AG04450 (cell line): ENCODE data around the gene UBE2L5. TPM values are rescaled to one million over a fixed set of nuclear protein-coding genes. Genes with fewer than 3 reads are reported as not detected.

Experiments
- CTCF ChIA-PET: fragments of 300-600, 350-600 bp; formaldehyde crosslinking; extraction: SDS; loops from one replicate; lab custom pipeline; 2022; ENCODE audit warnings: antibody characterized with exemption, inconsistent platforms; lab: Charles Lee
- POLR2A ChIA-PET: fragments of 350-600 bp; formaldehyde crosslinking; extraction: SDS; loops from one replicate; lab custom pipeline; 2021; ENCODE audit warnings: antibody characterized with exemption, inconsistent platforms; lab: Yijun Ruan, JAX
- DNase-seq: peaks from one replicate; pipeline ENCODE4 v3.0.0-alpha.2; 2011; ENCODE audit warnings: low read depth, low spot score
- H3K27ac ChIP-seq: one replicate; pipeline ENCODE4 v1.5.1; 2012; ENCODE audit warnings: low read depth, low read length, control low read depth
- H3K27me3 ChIP-seq: one replicate; pipeline ENCODE4 v1.6.0; 2012; ENCODE audit warnings: low read length; ENCODE audit not compliant: control insufficient read depth, insufficient read depth
- H3K4me3 ChIP-seq: 2 replicates; pipeline ENCODE4 v1.5.1; 2011; ENCODE audit warnings: mild to moderate bottlenecking, low read depth, low read length, control low read depth
- H3K9me3 ChIP-seq: 2 replicates; pipeline ENCODE4 v1.5.1; 2012; ENCODE audit warnings: low read length; ENCODE audit not compliant: control insufficient read depth, insufficient read depth
- polyA plus RNA-seq: library from polyadenylated mRNA; depleted of rRNA; stranded (reverse); fragments of >200 nt; gene quantifications from 2 replicates; pipeline ENCODE4 v1.2.3, GENCODE V29; 2011
- TF ChIP-seq, protein P1 (sequence below): IDR thresholded peaks from 2 replicates; pipeline ENCODE4 v1.5.1; 2011; ENCODE audit warnings: low read depth, low read length, control low read depth, inconsistent platforms

UBE2L5 gene
- polyA plus RNA-seq, 1 experiment, result 0.81 TPM

GRCh38 chr13:30408319-30409101 lies 13.8 kb upstream of the UBE2L5 start:
- no peak overlapping the region for H3K27ac ChIP-seq
- ChIA-PET CTCF (interaction anchor here (0.5 to 2.3 kb wide), 13 partner anchors 8 to 636 kb away, joined by 3 to 9 read pairs (median 4); no protein-coding TSS in a partner anchor), POLR2A (no interaction called here)
- TF ChIP-seq, protein P1, sequence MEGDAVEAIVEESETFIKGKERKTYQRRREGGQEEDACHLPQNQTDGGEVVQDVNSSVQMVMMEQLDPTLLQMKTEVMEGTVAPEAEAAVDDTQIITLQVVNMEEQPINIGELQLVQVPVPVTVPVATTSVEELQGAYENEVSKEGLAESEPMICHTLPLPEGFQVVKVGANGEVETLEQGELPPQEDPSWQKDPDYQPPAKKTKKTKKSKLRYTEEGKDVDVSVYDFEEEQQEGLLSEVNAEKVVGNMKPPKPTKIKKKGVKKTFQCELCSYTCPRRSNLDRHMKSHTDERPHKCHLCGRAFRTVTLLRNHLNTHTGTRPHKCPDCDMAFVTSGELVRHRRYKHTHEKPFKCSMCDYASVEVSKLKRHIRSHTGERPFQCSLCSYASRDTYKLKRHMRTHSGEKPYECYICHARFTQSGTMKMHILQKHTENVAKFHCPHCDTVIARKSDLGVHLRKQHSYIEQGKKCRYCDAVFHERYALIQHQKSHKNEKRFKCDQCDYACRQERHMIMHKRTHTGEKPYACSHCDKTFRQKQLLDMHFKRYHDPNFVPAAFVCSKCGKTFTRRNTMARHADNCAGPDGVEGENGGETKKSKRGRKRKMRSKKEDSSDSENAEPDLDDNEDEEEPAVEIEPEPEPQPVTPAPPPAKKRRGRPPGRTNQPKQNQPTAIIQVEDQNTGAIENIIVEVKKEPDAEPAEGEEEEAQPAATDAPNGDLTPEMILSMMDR, result peak; percentile 64
- H3K9me3 ChIP-seq, result peaks cover 3% of the 10 kb centered on the region; the same call in 1 of the 2 replicates
- no peaks in the 10 kb centered on the region for H3K27me3 ChIP-seq
- DNase-seq, result peak; percentile 73
- peak overlapping the region; percentile 35 for H3K4me3 ChIP-seq

DNA sequence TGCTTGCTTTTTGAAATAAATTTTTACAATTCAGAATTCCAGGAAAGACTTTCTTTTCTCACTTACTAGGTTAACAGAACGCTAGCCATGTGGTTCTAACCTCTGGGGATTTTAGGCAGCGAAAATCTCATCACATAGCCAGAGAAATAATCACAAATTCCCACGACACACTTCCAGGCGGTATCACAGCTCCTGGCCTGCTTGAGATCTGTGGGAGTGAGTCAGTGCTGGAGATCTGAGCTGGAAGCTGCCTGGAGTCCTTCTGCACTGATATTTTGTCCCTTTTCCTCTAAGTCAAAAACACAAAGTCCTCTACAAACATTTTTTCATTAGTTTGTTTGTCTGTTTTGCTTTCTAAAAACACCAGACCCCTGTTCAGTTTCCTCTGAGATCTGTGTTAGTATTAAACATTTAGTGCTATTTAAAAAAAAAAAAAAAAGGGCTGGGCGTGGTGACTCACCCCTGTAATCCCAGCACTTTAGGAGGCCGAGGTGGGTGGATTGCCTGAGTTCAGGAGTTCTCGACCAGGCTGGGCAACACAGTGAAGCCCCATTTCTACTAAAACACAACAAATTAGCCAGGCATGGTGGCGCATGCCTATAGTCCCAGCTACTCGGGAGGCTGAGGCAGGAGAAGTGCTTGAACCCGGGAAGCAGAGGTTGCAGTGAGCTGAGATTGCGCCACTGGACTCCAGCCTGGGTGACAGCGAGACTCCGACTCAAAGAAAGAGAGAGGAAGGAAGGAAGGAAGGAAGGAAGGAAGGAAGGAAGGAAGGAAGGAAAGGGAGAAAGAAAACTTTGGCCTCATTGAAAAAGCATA lies 12.2 kb upstream of the UBE2L5 start:
- H3K27ac ChIP-seq, result no peak overlapping the region
- CTCF ChIA-PET, result interaction anchor here (0.8 to 1.7 kb wide), 4 partner anchors 206 to 635 kb away, joined by 3 to 5 read pairs (median 3); no protein-coding TSS in a partner anchor

GRCh38 chr13:30410705-30411125 lies 11.6 kb upstream of the UBE2L5 start:
- Histone ChIP-seq H3K4me3 (no peak overlapping the region), H3K27me3 (no peaks in the 10 kb centered on the region), H3K9me3 (peaks cover 3% of the 10 kb centered on the region; the same call in 1 of the 2 replicates), H3K27ac (no peak overlapping the region)
- TF ChIP-seq, protein P1, result no peak
- POLR2A ChIA-PET, result no interaction called here
- CTCF ChIA-PET, result interaction anchor here (1.0 to 1.7 kb wide), 2 partner anchors 278 to 634 kb away, joined by 3 to 5 read pairs; no protein-coding TSS in a partner anchor
- DNase-seq, result no peak

More for the DNA sequence above, 12.2 kb upstream of the UBE2L5 start:
- TF ChIP-seq, protein P1, result no peak
- H3K9me3 ChIP-seq, result peaks cover 3% of the 10 kb centered on the region; the same call in 1 of the 2 replicates
- DNase-seq, result no peak
- no peaks in the 10 kb centered on the region for H3K27me3 ChIP-seq
- H3K4me3 ChIP-seq, result no peak overlapping the region
- POLR2A ChIA-PET, result no interaction called here

DNA sequence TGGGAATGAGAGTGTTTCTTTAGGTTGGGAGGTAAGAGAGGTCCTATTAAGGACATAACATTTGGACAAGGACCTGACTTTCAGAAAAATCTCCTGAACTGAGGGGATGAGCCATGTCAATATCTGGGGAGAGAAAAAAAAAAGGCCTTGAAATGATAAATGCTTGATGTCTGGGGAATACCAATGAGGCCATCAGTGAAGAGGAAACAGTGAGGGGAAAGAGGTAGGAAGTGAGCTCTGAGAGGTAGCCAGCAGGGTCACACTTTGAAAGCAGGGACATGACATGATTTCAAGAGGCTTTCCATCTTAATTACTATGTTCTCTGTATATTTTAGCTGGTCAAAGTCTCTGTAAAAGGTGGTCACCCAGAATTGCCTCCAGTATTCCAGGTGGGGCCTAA lies 9.9 kb upstream of the UBE2L5 start:
- no peak overlapping the region for H3K27ac ChIP-seq
- no peak for DNase-seq
- H3K4me3 ChIP-seq, result no peak overlapping the region
- peaks cover 3% of the 10 kb centered on the region; the same call in 1 of the 2 replicates for H3K9me3 ChIP-seq
- H3K27me3 ChIP-seq, result no peaks in the 10 kb centered on the region
- POLR2A ChIA-PET, result interaction anchor here (0.7 kb wide), 1 partner anchor 208 kb away, joined by 12 read pairs; no protein-coding TSS in a partner anchor
- TF ChIP-seq, protein P1, result no peak
- CTCF ChIA-PET, result no interaction called here
